Measurements from ENCODE around the gene CMC1. TPM values are rescaled to one million over a fixed set of nuclear protein-coding genes. Genes with fewer than 3 reads are reported as not detected.

The CMC1 gene
- total and polyA plus RNA-seq, 3 donors from 2014 or later: 7.8 to 29.9 (median 11.7) TPM

DNA sequence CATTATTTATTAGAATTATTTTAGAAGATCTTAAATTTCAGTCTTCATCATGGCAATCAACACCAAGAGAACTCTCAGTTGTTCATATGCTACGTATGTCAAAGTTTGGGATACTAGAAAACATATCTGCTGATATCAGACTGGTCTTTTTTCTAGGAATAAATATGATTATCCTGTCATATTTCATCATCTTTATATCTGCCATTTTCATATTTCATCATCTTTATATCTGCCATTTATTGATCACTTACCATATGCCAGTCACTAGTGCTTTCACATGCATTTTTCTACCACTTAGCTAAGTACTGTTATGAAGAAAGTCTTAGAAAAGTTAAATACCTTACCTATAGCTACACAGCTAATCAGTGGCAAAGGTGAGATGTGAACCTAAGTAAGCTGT lies 104.3 kb downstream of the CMC1 start:
- Histone ChIP-seq H3K4me3 (no peak overlapping the region), H3K36me3 (ENCODE audit: low read depth, missing control alignments) (no peaks in the 10 kb centered on the region), H3K27me3 (no peaks in the 10 kb centered on the region), H3K9me3 (no peaks in the 10 kb centered on the region), H3K27ac (no peak overlapping the region), H3K4me1 (peaks cover 6% of the 10 kb centered on the region)
- TF ChIP-seq, protein P1, sequence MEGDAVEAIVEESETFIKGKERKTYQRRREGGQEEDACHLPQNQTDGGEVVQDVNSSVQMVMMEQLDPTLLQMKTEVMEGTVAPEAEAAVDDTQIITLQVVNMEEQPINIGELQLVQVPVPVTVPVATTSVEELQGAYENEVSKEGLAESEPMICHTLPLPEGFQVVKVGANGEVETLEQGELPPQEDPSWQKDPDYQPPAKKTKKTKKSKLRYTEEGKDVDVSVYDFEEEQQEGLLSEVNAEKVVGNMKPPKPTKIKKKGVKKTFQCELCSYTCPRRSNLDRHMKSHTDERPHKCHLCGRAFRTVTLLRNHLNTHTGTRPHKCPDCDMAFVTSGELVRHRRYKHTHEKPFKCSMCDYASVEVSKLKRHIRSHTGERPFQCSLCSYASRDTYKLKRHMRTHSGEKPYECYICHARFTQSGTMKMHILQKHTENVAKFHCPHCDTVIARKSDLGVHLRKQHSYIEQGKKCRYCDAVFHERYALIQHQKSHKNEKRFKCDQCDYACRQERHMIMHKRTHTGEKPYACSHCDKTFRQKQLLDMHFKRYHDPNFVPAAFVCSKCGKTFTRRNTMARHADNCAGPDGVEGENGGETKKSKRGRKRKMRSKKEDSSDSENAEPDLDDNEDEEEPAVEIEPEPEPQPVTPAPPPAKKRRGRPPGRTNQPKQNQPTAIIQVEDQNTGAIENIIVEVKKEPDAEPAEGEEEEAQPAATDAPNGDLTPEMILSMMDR (IDR thresholded peaks at IDR 0.05): no peak
- no peak for TF ChIP-seq POLR2A (IDR thresholded peaks at IDR 0.05)
- intact Hi-C loops (cut with DNase I; ENCODE audit: low total_unique reads): loop anchor here (5.0 kb wide), 1 partner anchor 633 kb away; no protein-coding TSS in a partner anchor
- no peak for DNase-seq
- WGBS, 2 donors: 89 to 96% methylated on average over 1 of the region's 1 CpG

DNA sequence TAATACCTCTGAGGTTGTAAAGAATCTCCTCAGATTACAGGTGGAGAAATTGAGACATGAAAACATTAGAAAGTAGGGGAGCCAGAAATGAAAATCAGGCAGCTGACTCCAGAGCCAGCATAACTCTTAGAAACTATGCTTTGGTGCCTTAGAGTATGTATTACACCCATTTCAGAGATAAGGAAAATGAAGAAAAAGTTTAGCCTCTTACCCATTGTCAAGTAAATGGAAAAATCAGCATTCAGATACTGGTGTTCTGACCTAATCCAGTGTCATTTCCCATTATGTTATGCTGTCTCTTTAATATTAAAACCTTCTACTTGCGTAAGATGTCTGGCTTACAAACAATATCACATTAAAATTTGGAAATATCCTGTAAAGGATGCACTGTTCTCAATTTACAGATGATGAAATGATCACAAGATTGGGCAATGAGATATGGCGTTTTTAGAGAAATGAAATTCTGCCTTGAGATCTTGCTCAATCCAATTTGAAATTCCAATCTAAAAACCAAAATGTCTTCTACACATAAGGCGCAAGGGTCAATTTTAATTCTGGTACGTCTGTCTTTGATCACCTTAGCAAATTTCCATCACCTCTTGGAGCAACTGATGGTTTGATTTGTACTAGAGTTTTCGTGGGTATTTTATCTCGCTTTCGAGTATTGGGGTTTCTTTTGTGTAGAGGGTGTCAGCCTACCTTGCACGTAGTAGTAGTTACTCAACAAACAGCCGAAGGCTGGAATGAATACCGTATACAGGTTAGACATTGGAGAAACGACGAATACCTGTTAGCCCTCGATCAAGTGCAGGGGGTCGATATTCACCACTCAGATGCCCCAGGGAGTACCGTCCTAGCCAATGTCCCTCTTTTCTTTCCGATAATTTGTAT lies 106.2 kb downstream of the CMC1 start:
- no peak for DNase-seq
- Histone ChIP-seq H3K4me3 (peak overlapping the region; percentile 81 to 96), H3K27me3 (no peaks in the 10 kb centered on the region), H3K27ac (peak overlapping the region; percentile 99), H3K4me1 (peaks cover 6% of the 10 kb centered on the region), H3K9me3 (no peaks in the 10 kb centered on the region), H3K36me3 (ENCODE audit: low read depth, missing control alignments) (no peaks in the 10 kb centered on the region)
- intact Hi-C loops (cut with DNase I; ENCODE audit: low total_unique reads): loop anchor here (5.0 kb wide), 1 partner anchor 635 kb away; no protein-coding TSS in a partner anchor
- TF ChIP-seq, protein P1 (IDR thresholded peaks at IDR 0.05): no peak
- no peak for TF ChIP-seq POLR2A (IDR thresholded peaks at IDR 0.05)
- WGBS, 2 donors: 20 to 26% methylated on average over 16 of the region's 16 CpGs

DNA sequence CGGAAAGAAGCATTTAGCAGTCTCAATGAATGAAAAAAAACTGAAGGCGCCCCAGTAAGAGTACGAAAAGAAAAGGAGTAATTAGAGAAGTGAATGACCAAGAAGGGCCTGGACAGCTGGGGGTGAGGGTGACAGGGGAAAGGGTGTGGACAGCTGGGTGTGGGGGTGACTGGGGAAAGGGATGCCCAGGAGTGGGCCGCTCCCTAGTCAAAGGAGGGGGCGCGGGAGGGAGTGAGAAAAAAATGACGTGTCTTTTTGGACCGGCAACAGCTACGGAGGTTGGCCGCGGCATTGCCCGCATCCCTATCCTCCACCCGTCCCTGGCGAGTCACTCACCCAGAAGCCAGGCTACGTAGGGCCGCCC lies 106.8 kb downstream of the CMC1 start:
- Histone ChIP-seq H3K27me3 (no peaks in the 10 kb centered on the region), H3K4me1 (peaks cover 6% of the 10 kb centered on the region), H3K36me3 (ENCODE audit: low read depth, missing control alignments) (no peaks in the 10 kb centered on the region), H3K9me3 (no peaks in the 10 kb centered on the region), H3K4me3 (peak overlapping the region; percentile 81 to 96), H3K27ac (peak overlapping the region; percentile 99)
- no peak for DNase-seq
- TF ChIP-seq, protein P1 (IDR thresholded peaks at IDR 0.05): no peak
- TF ChIP-seq POLR2A (IDR thresholded peaks at IDR 0.05): no peak
- WGBS, 2 donors: 0% methylated on average over 15 to 16 of the region's 16 CpGs
- intact Hi-C loops (cut with DNase I; ENCODE audit: low total_unique reads): loop anchor here (5.0 kb wide), 1 partner anchor 636 kb away; no protein-coding TSS in a partner anchor

DNA sequence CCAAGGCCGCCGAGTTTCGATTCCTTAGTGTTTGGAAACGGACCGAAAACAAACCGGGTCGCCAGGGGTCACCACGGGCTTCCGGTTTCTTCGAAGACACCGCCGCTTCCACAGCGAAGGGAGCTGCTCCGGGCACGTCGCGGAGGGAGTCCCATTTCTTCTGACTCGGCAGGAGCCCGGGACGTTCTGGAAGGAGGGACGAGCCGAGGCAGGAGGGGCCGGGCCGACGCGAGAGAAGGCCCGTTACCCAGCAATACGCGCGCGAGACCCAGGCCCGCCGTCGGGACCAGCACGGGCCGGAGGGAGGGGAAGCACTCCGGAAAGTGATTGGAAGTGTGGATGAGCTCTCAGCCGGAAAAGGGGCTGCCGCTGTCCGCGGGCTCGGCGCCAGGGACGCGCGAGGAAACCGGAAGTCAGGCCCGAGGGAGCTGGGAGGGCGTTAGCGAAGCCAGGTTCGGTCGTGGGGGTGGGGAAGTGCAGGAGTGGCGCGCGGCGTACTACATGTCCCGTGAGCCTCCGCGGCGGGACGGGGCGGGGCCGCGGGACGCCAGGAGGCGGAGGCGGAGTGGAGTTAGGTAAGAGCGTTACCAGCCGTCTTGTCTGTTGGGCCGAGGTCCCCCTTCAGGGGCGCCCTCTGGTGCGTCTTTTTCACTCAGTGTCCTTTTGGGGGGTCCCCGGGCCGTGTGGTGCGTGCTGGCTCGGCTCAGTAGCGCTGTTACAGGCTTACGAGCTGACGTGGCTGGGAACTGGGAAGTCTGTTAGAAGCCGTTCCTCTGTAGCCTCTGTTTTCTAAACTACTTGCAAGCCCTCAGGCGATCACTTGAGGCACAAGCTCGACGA lies 107.4 kb downstream of the CMC1 start, which contains the start of the genes AZI2 and ZCWPW2:
AZI2 (minus strand) TSS at position 196 of the 840 bp plus-strand sequence. CDS start 8,207 bp downstream, outside the sequence.
ZCWPW2 (plus strand) TSS at position 93 of the 840 bp plus-strand sequence. CDS start 64,348 bp downstream, outside the sequence.
- H3K36me3 ChIP-seq (ENCODE audit: low read depth, missing control alignments): no peaks in the 10 kb centered on the region
- H3K9me3 ChIP-seq: no peaks in the 10 kb centered on the region
- peak; percentile 97 for DNase-seq
- peak; percentile 77 for TF ChIP-seq POLR2A (IDR thresholded peaks at IDR 0.05)
- TF ChIP-seq, protein P1 (IDR thresholded peaks at IDR 0.05): no peak
- intact Hi-C loops (cut with DNase I; ENCODE audit: low total_unique reads): loop anchor here (5.0 kb wide), 1 partner anchor 637 kb away; no protein-coding TSS in a partner anchor
- WGBS, 2 donors: 0 to 1% methylated on average over 37 to 82 of the region's 83 CpGs
- peaks cover 6% of the 10 kb centered on the region for H3K4me1 ChIP-seq
- peak within 1 kb of the TSS; percentile 81 to 96 for H3K4me3 ChIP-seq
- peak within 1 kb of the TSS; percentile 99 for H3K27ac ChIP-seq
- no peaks in the 10 kb centered on the region for H3K27me3 ChIP-seq

Measured in testis (tissue), 3 donors.